GM13976 (cell line): ENCODE measurements around the gene OR10D3.

ENCODE experiments used
- DNase-seq: peaks from one replicate; pipeline ENCODE4 v3.0.0; 2012; ENCODE audit warnings: low spot score
- CTCF ChIP-seq: IDR thresholded peaks from 2 replicates; pipeline ENCODE4 v1.5.1; 2012; ENCODE audit warnings: borderline replicate concordance, mild to moderate bottlenecking; ENCODE audit not compliant: insufficient read depth; ENCODE audit errors: extremely low read depth, missing control alignments, control extremely low read depth
- in situ Hi-C: fragments of 300-500 bp; cut with MboI; formaldehyde crosslinking; loops from one replicate; pipeline ENCODE4 v1.12.0; 2022; ENCODE audit warnings: low sequenced_read_pairs, mixed read lengths, inconsistent platforms; ENCODE audit not compliant: unreplicated experiment

The OR10D3 gene

GRCh38 chr11:124172599-124172998 is 10.5 kb upstream of the OR10D3 start:
- no peak for TF ChIP-seq CTCF
- DNase-seq = no peak
- in situ Hi-C loops = no loop called here

GRCh38 chr11:124174001-124174583 is 9.1 kb upstream of the OR10D3 start:
- TF ChIP-seq CTCF = no peak
- no peak for DNase-seq
- in situ Hi-C loops = no loop called here

GRCh38 chr11:124176925-124177715 is 6.0 kb upstream of the OR10D3 start:
- TF ChIP-seq CTCF = no peak
- in situ Hi-C loops = no loop called here
- DNase-seq = no peak

- DNase-seq = no peak
- in situ Hi-C loops = no loop called here
Measured at GRCh38 chr11:124179310-124179709, 3.8 kb upstream of the OR10D3 start.

GRCh38 chr11:124190298-124191139 is 7.4 kb downstream of the OR10D3 start:
- in situ Hi-C loops = loop anchor here (10.0 kb wide), 1 partner anchor 116 kb away; no protein-coding TSS in a partner anchor
- TF ChIP-seq CTCF = no peak
- DNase-seq = no peak

More at GRCh38 chr11:124179310-124179709, 3.8 kb upstream of the OR10D3 start:
- no peak for TF ChIP-seq CTCF
